Uterine smooth muscle cell (primary cell): ENCODE data around the gene RIOK1. TPM values are rescaled to one million over a fixed set of nuclear protein-coding genes. Genes with fewer than 3 reads are reported as not detected.

Experiments used
- total RNA-seq: library from RNA; depleted of rRNA; stranded (reverse); fragments of >200 nt; gene quantifications from 2 replicates; pipeline ENCODE4 v1.2.3, GENCODE V29; 2014

The RIOK1 gene
- total RNA-seq, result 18.2 and 20.3 TPM in 2 replicates

GRCh38 chr6:7389451-7390225 is at the start of gene RIOK1, which contains the start of gene CAGE1:
Gene RIOK1 (plus strand): TSS chr6:7389808. CDS start chr6:7390003, 195 bp downstream.
Gene CAGE1 (minus strand): TSS chr6:7389742. CDS start chr6:7387173, 2,569 bp downstream.

Other genes with a start within 250 kb of the RIOK1 start
- gene SSR1, start 76.6 kb upstream of the RIOK1 start, total RNA-seq, result 90.4 and 148 TPM in 2 replicates
- gene CAGE1, start 66 bp upstream of the RIOK1 start, total RNA-seq, result under 0.01 and 0.11 TPM in 2 replicates
- gene DSP, start 151.9 kb downstream of the RIOK1 start, total RNA-seq, result 0.25 and 0.33 TPM in 2 replicates
- 14.6 and 18.8 TPM in 2 replicates for gene SNRNP48, start 200.4 kb downstream of the RIOK1 start, total RNA-seq